ENCODE measurements around the gene ZC2HC1C.

ZC2HC1C gene

GRCh38 chr14:75046899-75047298 is 22.5 kb upstream of the ZC2HC1C start:
- H3K4me3 ChIP-seq (ENCODE audit: low read depth, low read length) = no peak overlapping the region
- TF ChIP-seq CTCF (IDR thresholded peaks at IDR 0.05; ENCODE audit: borderline replicate concordance, insufficient read depth, low read depth, low read length) = no peak

GRCh38 chr14:75047506-75047905 is 21.9 kb upstream of the ZC2HC1C start:
- no peak for TF ChIP-seq CTCF (IDR thresholded peaks at IDR 0.05; ENCODE audit: borderline replicate concordance, insufficient read depth, low read depth, low read length)
- H3K4me3 ChIP-seq (ENCODE audit: low read depth, low read length) = no peak overlapping the region

- TF ChIP-seq CTCF (IDR thresholded peaks at IDR 0.05; ENCODE audit: borderline replicate concordance, insufficient read depth, low read depth, low read length) = no peak
Observed at GRCh38 chr14:75048101-75048500, 21.3 kb upstream of the ZC2HC1C start.

GRCh38 chr14:75049136-75049535 is 20.3 kb upstream of the ZC2HC1C start:
- H3K4me3 ChIP-seq (ENCODE audit: low read depth, low read length) = no peak overlapping the region
- TF ChIP-seq CTCF (IDR thresholded peaks at IDR 0.05; ENCODE audit: borderline replicate concordance, insufficient read depth, low read depth, low read length) = no peak

More at GRCh38 chr14:75048101-75048500, 21.3 kb upstream of the ZC2HC1C start:
- H3K4me3 ChIP-seq (ENCODE audit: low read depth, low read length) = no peak overlapping the region

- no peak overlapping the region for H3K4me3 ChIP-seq (ENCODE audit: low read depth, low read length)
- no peak for TF ChIP-seq CTCF (IDR thresholded peaks at IDR 0.05; ENCODE audit: borderline replicate concordance, insufficient read depth, low read depth, low read length)
Observed at GRCh38 chr14:75049731-75050201, 19.7 kb upstream of the ZC2HC1C start.

GRCh38 chr14:75050852-75051555 is 18.4 kb upstream of the ZC2HC1C start, which contains the start of gene MLH3:
MLH3 (minus strand) TSS chr14:75051467; CDS start chr14:75049655, 1,812 bp downstream.
- no peak for TF ChIP-seq CTCF (IDR thresholded peaks at IDR 0.05; ENCODE audit: borderline replicate concordance, insufficient read depth, low read depth, low read length)
- H3K4me3 ChIP-seq (ENCODE audit: low read depth, low read length) = peak within 1 kb of the TSS; percentile 72

- no peak for TF ChIP-seq CTCF (IDR thresholded peaks at IDR 0.05; ENCODE audit: borderline replicate concordance, insufficient read depth, low read depth, low read length)
Observed at GRCh38 chr14:75051556-75051899, 17.9 kb upstream of the ZC2HC1C start.

More at GRCh38 chr14:75051556-75051899, 17.9 kb upstream of the ZC2HC1C start:
- peak overlapping the region; percentile 72 for H3K4me3 ChIP-seq (ENCODE audit: low read depth, low read length)
